GM18508 (cell line): ENCODE measurements around the gene MYLK2.
A peak's percentile ranks its signal among the peaks of the same experiment; 100 is the strongest.

Experiments used
- ATAC-seq: cut with Tn5 transposase; IDR thresholded peaks from one replicate; pipeline ENCODE4 v1.9.1; 2021; ENCODE audit warnings: moderate number of reproducible peaks; ENCODE audit not compliant: insufficient read depth, unreplicated experiment

MYLK2 gene

GRCh38 chr20:31833130-31833930 is 14.2 kb downstream of the MYLK2 start:
- ATAC-seq: no peak

- no peak for ATAC-seq
Observed at GRCh38 chr20:31833931-31834521, 14.9 kb downstream of the MYLK2 start.

- ATAC-seq: no peak
Observed at GRCh38 chr20:31835554-31835953, 16.4 kb downstream of the MYLK2 start.

GRCh38 chr20:31835977-31836852 is 17.1 kb downstream of the MYLK2 start:
- ATAC-seq: peak; percentile 70

GRCh38 chr20:31836853-31837608 is 17.9 kb downstream of the MYLK2 start:
- ATAC-seq: no peak

- ATAC-seq: no peak
Observed at GRCh38 chr20:31837896-31838397, 18.8 kb downstream of the MYLK2 start.

- ATAC-seq: no peak
Observed at GRCh38 chr20:31838646-31839292, 19.6 kb downstream of the MYLK2 start.

- ATAC-seq: no peak
Observed at GRCh38 chr20:31839782-31840487, 20.8 kb downstream of the MYLK2 start.

- no peak for ATAC-seq
Observed at GRCh38 chr20:31840906-31841816, 22.0 kb downstream of the MYLK2 start.

- no peak for ATAC-seq
Observed at GRCh38 chr20:31841928-31842327, 22.8 kb downstream of the MYLK2 start.

- no peak for ATAC-seq
Observed at GRCh38 chr20:31842471-31843157, 23.5 kb downstream of the MYLK2 start.

GRCh38 chr20:31843288-31843687 is 24.1 kb downstream of the MYLK2 start:
- no peak for ATAC-seq

GRCh38 chr20:31843881-31844280 is 24.7 kb downstream of the MYLK2 start:
- no peak for ATAC-seq

- ATAC-seq: no peak
Observed at GRCh38 chr20:31844737-31845299, 25.7 kb downstream of the MYLK2 start.

- ATAC-seq: no peak
Observed at GRCh38 chr20:31845300-31845863, 26.2 kb downstream of the MYLK2 start, which contains the start of gene FOXS1. FOXS1 (minus strand) TSS chr20:31845604; CDS start chr20:31845542, 62 bp downstream.

GRCh38 chr20:31846793-31847138 is 27.6 kb downstream of the MYLK2 start:
- ATAC-seq: no peak
